GM12865 (cell line): Measurements from ENCODE around the gene MFSD6.
A peak's percentile ranks its signal among the peaks of the same experiment; 100 is the strongest.

Experiments used
- DNase-seq: peaks from one replicate; pipeline ENCODE4 v3.0.0; 2010; ENCODE audit warnings: low read depth
- H3K4me3 ChIP-seq: 2 replicates; pipeline ENCODE4 v1.5.1; 2011; ENCODE audit warnings: mild to moderate bottlenecking, low read depth, low read length, control low read depth
- CTCF ChIP-seq: IDR thresholded peaks from 2 replicates; pipeline ENCODE4 v1.5.1; 2011; ENCODE audit warnings: low read length, control low read depth, low read depth, inconsistent platforms; ENCODE audit not compliant: insufficient read depth; ENCODE audit errors: missing control alignments

The MFSD6 gene

GRCh38 chr2:190432567-190433231 lies 24.5 kb downstream of the MFSD6 start:
- TF ChIP-seq CTCF = no peak
- no peak overlapping the region for H3K4me3 ChIP-seq
- peak; percentile 32 for DNase-seq

GRCh38 chr2:190435031-190435670 lies 27.0 kb downstream of the MFSD6 start:
- DNase-seq = no peak
- no peak overlapping the region for H3K4me3 ChIP-seq
- no peak for TF ChIP-seq CTCF

GRCh38 chr2:190436557-190436956 lies 28.4 kb downstream of the MFSD6 start:
- H3K4me3 ChIP-seq = no peak overlapping the region
- no peak for TF ChIP-seq CTCF
- no peak for DNase-seq

GRCh38 chr2:190440113-190440512 lies 32.0 kb downstream of the MFSD6 start:
- H3K4me3 ChIP-seq = no peak overlapping the region
- no peak for TF ChIP-seq CTCF
- no peak for DNase-seq

- no peak for TF ChIP-seq CTCF
- no peak overlapping the region for H3K4me3 ChIP-seq
- DNase-seq = no peak
Measured at GRCh38 chr2:190441564-190441963, 33.4 kb downstream of the MFSD6 start.

- no peak for TF ChIP-seq CTCF
- H3K4me3 ChIP-seq = no peak overlapping the region
- no peak for DNase-seq
Measured at GRCh38 chr2:190443055-190443454, 34.9 kb downstream of the MFSD6 start.
